Measurements from ENCODE around the gene CNDP1.

The CNDP1 gene

DNA sequence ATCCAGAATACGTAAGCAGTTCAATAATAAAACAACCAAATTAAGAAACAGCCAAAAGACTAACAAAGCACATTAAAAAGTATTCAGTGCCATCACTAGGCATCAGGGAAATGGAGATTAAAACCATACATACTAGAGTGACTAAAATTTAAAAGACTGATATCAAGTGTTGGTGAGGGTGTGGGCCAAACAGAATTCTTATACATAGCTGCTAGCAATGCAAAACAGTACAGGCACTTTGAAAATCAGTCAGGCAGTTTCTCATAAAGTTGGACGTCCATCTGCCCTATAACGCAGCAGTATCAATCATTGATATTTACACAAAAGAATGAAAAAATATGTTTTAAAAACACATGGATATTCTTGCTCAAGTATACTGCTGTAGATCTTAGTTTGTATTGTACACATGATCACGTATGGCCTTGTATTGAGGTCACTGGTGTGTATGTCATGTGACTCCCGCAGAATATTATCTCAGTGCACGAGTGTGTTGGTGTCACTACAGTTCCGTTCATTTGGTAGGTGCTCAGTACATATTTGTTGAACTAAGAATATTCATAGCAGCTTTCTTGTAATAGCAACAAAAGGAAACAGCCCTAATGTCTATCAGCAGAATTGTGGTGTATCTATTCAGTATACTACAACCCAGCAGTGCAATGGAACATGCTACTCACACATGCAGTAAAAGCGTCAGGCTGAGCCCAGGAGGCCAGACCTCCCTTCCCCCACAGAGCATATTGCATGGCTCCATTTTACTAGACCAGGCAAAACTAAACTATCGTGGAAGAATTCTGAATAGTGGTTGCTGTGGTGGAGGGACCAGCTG lies 92.0 kb downstream of the CNDP1 start:
- Histone ChIP-seq H3K4me2 (ENCODE audit: low read length) (no peak overlapping the region), H3K9me3 (ENCODE audit: control insufficient read depth, low read length) (no peaks in the 10 kb centered on the region)
- TF ChIP-seq, protein P1, sequence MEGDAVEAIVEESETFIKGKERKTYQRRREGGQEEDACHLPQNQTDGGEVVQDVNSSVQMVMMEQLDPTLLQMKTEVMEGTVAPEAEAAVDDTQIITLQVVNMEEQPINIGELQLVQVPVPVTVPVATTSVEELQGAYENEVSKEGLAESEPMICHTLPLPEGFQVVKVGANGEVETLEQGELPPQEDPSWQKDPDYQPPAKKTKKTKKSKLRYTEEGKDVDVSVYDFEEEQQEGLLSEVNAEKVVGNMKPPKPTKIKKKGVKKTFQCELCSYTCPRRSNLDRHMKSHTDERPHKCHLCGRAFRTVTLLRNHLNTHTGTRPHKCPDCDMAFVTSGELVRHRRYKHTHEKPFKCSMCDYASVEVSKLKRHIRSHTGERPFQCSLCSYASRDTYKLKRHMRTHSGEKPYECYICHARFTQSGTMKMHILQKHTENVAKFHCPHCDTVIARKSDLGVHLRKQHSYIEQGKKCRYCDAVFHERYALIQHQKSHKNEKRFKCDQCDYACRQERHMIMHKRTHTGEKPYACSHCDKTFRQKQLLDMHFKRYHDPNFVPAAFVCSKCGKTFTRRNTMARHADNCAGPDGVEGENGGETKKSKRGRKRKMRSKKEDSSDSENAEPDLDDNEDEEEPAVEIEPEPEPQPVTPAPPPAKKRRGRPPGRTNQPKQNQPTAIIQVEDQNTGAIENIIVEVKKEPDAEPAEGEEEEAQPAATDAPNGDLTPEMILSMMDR (IDR thresholded peaks at IDR 0.05) = no peak

DNA sequence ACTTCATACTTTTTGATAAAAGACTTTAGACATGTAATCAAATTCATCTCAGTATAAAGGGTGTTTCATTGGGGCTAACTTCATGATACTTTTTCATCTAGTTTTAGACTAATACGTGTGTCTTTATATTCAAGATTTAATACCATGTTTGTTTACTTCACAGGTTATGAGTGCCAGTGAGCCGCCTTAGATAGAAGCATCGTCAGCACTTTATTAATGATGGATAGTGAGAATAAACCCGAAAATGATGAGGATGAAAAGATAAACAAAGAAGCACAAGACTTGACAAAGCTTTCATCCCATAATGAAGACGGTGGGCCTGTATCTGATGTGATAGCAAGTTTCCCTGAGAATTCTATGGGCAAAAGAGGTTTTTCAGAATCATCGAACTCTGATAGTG lies 96.5 kb downstream of the CNDP1 start:
- Histone ChIP-seq H3K36me3 (ENCODE audit: control insufficient read depth, insufficient read depth, low read length) (no peaks in the 10 kb centered on the region), H3K4me1 (no peaks in the 10 kb centered on the region), H3K9ac (no peak overlapping the region), H3K27ac (no peak overlapping the region), H3K9me3 (ENCODE audit: control insufficient read depth, low read length) (no peaks in the 10 kb centered on the region), H3K4me3 (ENCODE audit: low read depth, low read length) (no peak overlapping the region), H3K79me2 (no peaks in the 10 kb centered on the region), H3K27me3 (ENCODE audit: control insufficient read depth, insufficient read depth, low read length) (no peaks in the 10 kb centered on the region), H2AFZ (no peak overlapping the region), H3K4me2 (ENCODE audit: low read length) (no peak overlapping the region)
- TF ChIP-seq, protein P1 (IDR thresholded peaks at IDR 0.05) = no peak

More for the DNA sequence above, 92.0 kb downstream of the CNDP1 start:
- Histone ChIP-seq H3K9ac (no peak overlapping the region), H3K79me2 (peaks cover 7% of the 10 kb centered on the region), H3K27me3 (ENCODE audit: control insufficient read depth, insufficient read depth, low read length) (no peaks in the 10 kb centered on the region), H2AFZ (no peak overlapping the region), H3K27ac (no peak overlapping the region), H3K4me3 (ENCODE audit: low read depth, low read length) (no peak overlapping the region), H3K36me3 (ENCODE audit: control insufficient read depth, insufficient read depth, low read length) (no peaks in the 10 kb centered on the region), H3K4me1 (no peaks in the 10 kb centered on the region)

DNA sequence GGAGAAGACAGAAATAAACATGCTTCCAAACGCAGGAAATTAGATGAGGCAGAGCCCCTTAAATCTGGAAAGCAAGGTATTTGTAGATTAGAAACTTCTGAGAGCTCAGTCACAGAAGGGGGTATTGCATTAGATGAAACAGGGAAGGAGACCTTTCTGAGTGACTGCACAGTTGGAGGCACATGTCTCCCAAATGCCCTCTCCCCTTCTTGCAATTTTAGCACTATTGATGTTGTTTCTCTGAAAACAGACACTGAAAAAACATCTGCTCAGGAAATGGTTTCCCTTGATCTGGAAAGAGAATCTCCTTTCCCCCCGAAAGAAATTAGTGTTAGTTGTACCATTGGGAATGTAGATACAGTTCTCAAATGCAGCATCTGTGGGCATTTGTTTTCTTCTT lies 96.9 kb downstream of the CNDP1 start:
- Histone ChIP-seq H3K4me1 (no peaks in the 10 kb centered on the region), H3K36me3 (ENCODE audit: control insufficient read depth, insufficient read depth, low read length) (no peaks in the 10 kb centered on the region), H3K9me3 (ENCODE audit: control insufficient read depth, low read length) (no peaks in the 10 kb centered on the region), H2AFZ (no peak overlapping the region), H3K27me3 (ENCODE audit: control insufficient read depth, insufficient read depth, low read length) (no peaks in the 10 kb centered on the region), H3K4me3 (ENCODE audit: low read depth, low read length) (no peak overlapping the region), H3K9ac (no peak overlapping the region), H3K27ac (no peak overlapping the region), H3K4me2 (ENCODE audit: low read length) (no peak overlapping the region), H3K79me2 (no peaks in the 10 kb centered on the region)
- TF ChIP-seq, protein P1 (IDR thresholded peaks at IDR 0.05) = no peak

GRCh38 chr18:74631623-74632350 lies 97.5 kb downstream of the CNDP1 start:
- Histone ChIP-seq H3K4me2 (ENCODE audit: low read length) (no peak overlapping the region), H3K27ac (no peak overlapping the region), H3K9ac (no peak overlapping the region), H2AFZ (no peak overlapping the region), H3K9me3 (ENCODE audit: control insufficient read depth, low read length) (no peaks in the 10 kb centered on the region), H3K4me1 (no peaks in the 10 kb centered on the region), H3K79me2 (no peaks in the 10 kb centered on the region), H3K4me3 (ENCODE audit: low read depth, low read length) (no peak overlapping the region), H3K27me3 (ENCODE audit: control insufficient read depth, insufficient read depth, low read length) (no peaks in the 10 kb centered on the region), H3K36me3 (ENCODE audit: control insufficient read depth, insufficient read depth, low read length) (no peaks in the 10 kb centered on the region)
- TF ChIP-seq, protein P1 (IDR thresholded peaks at IDR 0.05) = no peak

All from parathyroid adenoma (tissue), 2 donors.